Middle frontal gyrus (tissue), 1 donor: ENCODE measurements around the gene CNTN1.
"Not testable (repeated sequence)": the region's sequence is repeated elsewhere in the genome, so short reads cannot be mapped to it uniquely, and the experiment has no call there.

Experiments used
- DNase-seq: peaks from one replicate; pipeline ENCODE4 v3.0.0-alpha.2; 2015; ENCODE audit warnings: low spot score; ENCODE audit errors: extremely low spot score

CNTN1 gene

GRCh38 chr12:40697566-40698259 is 5.5 kb downstream of the CNTN1 start:
- no peak for DNase-seq

GRCh38 chr12:40701756-40702155 is 9.5 kb downstream of the CNTN1 start:
- no peak for DNase-seq

GRCh38 chr12:40711121-40711520 is 18.9 kb downstream of the CNTN1 start:
- DNase-seq = no peak

GRCh38 chr12:40714636-40715035 is 22.4 kb downstream of the CNTN1 start:
- no peak for DNase-seq

GRCh38 chr12:40716037-40716436 is 23.8 kb downstream of the CNTN1 start:
- DNase-seq = no peak

- no peak for DNase-seq
Measured at GRCh38 chr12:40717576-40717975, 25.3 kb downstream of the CNTN1 start.

- no peak for DNase-seq
Measured at GRCh38 chr12:40718878-40719372, 26.7 kb downstream of the CNTN1 start.

- DNase-seq = no peak
Measured at GRCh38 chr12:40723001-40723400, 30.8 kb downstream of the CNTN1 start.

- no peak for DNase-seq
Measured at GRCh38 chr12:40726366-40726765, 34.1 kb downstream of the CNTN1 start.

GRCh38 chr12:40727774-40728483 is 35.7 kb downstream of the CNTN1 start:
- no peak for DNase-seq

GRCh38 chr12:40730281-40730680 is 38.0 kb downstream of the CNTN1 start:
- no peak for DNase-seq

GRCh38 chr12:40733871-40734270 is 41.6 kb downstream of the CNTN1 start:
- no peak for DNase-seq

- DNase-seq = no peak
Measured at GRCh38 chr12:40734276-40734675, 42.0 kb downstream of the CNTN1 start.

GRCh38 chr12:40735551-40736230 is 43.5 kb downstream of the CNTN1 start:
- DNase-seq = no peak

- DNase-seq = not testable (repeated sequence)
Measured at GRCh38 chr12:40737416-40737815, 45.2 kb downstream of the CNTN1 start.

GRCh38 chr12:40738856-40739255 is 46.6 kb downstream of the CNTN1 start:
- no peak for DNase-seq

GRCh38 chr12:40742041-40742440 is 49.8 kb downstream of the CNTN1 start:
- no peak for DNase-seq

GRCh38 chr12:40745386-40745785 is 53.1 kb downstream of the CNTN1 start:
- no peak for DNase-seq

- no peak for DNase-seq
Measured at GRCh38 chr12:40749863-40750262, 57.6 kb downstream of the CNTN1 start.

- no peak for DNase-seq
Measured at GRCh38 chr12:40752011-40752410, 59.8 kb downstream of the CNTN1 start.

- DNase-seq = no peak
Measured at GRCh38 chr12:40760821-40761220, 68.6 kb downstream of the CNTN1 start.

GRCh38 chr12:40762072-40762471 is 69.8 kb downstream of the CNTN1 start:
- DNase-seq = no peak
